ENCODE data around the gene FBXW2.

- no peak for TF ChIP-seq CTCF (IDR thresholded peaks at IDR 0.05)
- TF ChIP-seq POLR2A (IDR thresholded peaks at IDR 0.05) = no peak
- no peak for TF ChIP-seq EP300 (IDR thresholded peaks at IDR 0.05)
- TF ChIP-seq POLR2AphosphoS5 (IDR thresholded peaks at IDR 0.05) = no peak
Measured at GRCh38 chr9:120808931-120809330, 15.7 kb upstream of the FBXW2 start.

Measured in upper lobe of left lung (tissue), 4 donors.